Measurements from ENCODE around the gene KRT20.
"Not testable (repeated sequence)": the region's sequence is repeated elsewhere in the genome, so short reads cannot be mapped to it uniquely, and the experiment has no call there.

The KRT20 gene, protein sequence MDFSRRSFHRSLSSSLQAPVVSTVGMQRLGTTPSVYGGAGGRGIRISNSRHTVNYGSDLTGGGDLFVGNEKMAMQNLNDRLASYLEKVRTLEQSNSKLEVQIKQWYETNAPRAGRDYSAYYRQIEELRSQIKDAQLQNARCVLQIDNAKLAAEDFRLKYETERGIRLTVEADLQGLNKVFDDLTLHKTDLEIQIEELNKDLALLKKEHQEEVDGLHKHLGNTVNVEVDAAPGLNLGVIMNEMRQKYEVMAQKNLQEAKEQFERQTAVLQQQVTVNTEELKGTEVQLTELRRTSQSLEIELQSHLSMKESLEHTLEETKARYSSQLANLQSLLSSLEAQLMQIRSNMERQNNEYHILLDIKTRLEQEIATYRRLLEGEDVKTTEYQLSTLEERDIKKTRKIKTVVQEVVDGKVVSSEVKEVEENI
- total RNA-seq, result 0 reads per million in 4 donors

DNA sequence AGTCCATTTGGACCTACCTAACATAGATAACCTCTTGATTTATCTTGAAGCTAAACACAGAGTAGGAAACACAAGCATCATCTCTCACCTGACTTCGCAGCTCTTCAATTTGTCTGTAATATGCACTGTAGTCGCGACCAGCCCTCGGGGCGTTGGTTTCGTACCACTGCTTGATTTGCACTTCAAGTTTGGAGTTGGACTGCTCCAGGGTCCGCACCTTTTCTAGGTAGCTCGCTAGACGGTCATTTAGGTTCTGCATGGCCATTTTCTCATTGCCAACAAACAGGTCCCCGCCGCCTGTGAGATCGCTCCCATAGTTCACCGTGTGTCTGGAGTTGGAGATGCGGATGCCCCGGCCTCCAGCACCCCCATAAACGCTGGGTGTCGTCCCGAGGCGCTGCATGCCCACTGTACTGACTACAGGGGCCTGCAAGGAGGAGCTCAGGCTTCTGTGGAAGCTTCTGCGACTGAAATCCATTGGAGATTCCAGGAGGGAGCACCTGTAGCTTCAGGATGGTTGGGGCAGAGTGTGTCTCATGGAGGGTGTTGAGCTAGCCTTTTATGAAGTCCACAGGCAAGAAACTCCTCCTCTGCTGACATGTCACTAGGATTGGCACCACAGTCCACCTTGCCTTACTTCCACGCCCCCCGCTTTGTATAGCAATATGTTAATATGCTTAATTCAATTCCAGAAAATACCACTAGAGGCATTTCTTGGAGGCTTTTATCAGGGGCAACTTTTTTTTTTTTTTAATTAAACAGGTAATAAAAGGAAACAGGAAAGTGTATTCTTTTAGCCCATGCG is at the start of gene KRT20:
Gene KRT20 (minus strand): TSS at position 535 of the 805 bp plus-strand sequence. CDS start 57 bp downstream, at position 478.
- DNase-seq, result no peak

DNA sequence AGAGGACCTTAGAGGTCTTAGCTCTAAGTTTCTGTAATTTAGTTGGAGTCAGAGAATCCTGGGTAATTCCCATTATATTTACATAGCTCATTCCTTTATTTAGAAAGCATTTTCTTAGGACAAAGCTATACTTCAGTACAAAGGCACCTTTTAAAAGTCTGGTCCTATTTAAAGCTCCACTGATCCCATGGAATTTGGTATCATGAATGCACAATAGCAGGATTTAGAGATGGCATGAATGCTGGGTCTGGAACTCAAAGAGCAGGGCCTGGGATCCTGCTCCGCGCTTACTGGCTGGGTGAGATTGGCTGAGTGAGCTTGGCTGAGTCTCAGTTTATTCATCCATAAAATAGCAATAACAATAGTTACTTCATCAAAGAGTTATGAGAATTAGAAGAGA is 47.6 kb upstream of the KRT20 start:
- no peak for DNase-seq

- no peak for DNase-seq
Observed at GRCh38 chr17:40931311-40931710, 46.3 kb upstream of the KRT20 start.

GRCh38 chr17:40926341-40926740 is 41.3 kb upstream of the KRT20 start:
- DNase-seq, result no peak

- no peak for DNase-seq
Observed at GRCh38 chr17:40922239-40922638, 37.2 kb upstream of the KRT20 start.

- no peak for DNase-seq
Observed at GRCh38 chr17:40921026-40921425, 36.0 kb upstream of the KRT20 start.

DNA sequence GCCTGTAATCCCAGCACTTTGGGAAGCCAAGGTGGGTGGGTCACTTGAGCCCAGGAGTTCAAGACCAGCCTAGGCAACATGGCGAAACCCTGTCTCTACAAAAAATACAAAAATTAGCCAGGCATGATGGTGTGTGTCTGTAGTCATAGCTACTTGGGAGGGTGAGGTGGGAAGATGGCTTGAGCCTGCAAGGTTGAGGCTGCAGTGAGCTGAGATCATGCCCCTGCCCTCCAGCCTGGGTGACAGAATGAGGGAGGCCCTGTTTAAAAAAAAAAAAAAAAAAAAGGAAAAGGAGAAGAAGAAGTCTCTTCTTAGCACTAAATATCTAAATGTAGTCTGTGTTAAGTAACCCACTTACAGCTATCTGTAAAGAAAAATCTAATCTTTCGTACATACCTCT is 32.1 kb upstream of the KRT20 start:
- not testable (repeated sequence) for DNase-seq

GRCh38 chr17:40916366-40916765 is 31.3 kb upstream of the KRT20 start:
- DNase-seq, result no peak

DNA sequence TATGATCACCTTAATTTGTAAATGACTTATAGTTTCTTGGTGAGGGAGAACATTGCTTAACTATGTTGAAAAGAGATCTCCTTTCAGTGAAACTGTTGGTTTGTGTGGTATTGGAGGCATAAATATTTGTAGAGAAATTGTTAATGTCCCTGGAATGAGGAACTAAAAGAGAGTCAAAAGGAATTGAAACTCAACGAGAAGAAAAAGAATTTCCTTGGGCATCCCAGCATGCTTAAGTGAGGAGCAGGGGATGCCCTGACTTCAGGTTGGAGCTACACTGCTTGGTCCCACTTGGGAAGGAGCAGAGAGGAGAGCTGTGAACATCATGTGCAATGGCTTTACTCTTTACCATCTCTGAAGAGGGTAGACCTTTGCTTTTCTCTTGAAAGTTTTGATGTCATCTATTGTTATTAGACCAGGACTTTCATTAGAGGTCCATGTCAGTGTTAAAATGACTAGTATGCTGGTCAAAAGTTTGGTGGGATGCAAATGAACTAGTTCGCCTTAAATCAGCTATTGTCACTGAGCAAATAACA is 30.7 kb upstream of the KRT20 start:
- no peak for DNase-seq

DNA sequence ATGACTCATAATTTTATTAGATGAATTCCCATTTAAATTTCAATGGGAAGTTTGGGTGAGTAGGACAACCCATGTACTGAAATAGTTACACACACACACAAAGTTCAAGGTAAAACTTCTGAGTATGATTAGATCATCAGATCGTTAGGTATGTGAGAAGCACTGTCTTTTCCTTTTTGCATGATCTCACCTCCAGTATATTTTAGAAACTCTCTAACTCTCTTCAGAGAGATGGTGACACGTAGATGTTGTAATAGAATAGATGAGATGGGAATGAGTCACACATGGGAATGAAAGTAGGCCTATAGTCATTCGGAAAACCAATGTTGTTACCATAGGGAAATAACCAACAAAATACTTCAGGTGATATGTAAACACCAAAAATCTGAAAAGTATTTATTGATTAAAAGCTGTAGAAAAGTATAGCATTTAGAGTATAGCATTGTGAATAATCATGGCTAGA is 30.2 kb upstream of the KRT20 start:
- DNase-seq, result peak in 1 of 5 donors; percentile 17

- DNase-seq, result no peak
Observed at GRCh38 chr17:40914075-40914855, 29.2 kb upstream of the KRT20 start.

DNA sequence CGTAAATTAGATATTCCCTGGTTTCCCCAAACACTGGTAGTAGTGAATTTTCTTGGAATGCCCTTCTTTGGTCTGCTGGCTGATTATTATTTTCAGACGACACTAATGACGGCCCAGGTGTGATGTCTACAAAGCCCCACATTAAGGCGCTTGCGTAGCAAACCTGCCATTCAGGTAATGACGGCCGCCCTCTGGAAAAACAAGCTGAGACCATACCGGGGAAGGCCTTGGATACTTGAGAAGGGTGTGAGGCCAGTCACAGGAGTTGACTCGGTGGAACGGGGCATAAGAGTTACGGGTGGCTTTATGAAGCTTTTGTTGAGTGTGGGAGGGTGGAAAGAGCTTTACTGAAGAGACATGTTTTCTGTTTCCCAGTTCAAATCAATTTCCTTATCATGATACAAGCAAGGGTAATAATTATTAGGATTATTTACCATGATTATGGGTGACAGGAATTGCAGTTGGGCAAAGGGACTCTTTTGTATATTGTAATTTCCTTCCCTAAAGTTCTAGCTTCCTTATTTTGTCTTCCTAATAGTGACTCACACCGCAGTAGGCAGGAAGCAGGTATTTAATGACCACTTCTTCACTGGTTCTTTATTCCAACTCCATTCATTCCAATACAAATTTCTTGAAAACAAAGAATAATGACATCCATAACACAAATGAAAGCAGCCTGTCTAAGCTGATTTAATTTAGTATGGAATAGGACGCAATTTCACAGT is 27.6 kb upstream of the KRT20 start:
- DNase-seq, result no peak

DNA sequence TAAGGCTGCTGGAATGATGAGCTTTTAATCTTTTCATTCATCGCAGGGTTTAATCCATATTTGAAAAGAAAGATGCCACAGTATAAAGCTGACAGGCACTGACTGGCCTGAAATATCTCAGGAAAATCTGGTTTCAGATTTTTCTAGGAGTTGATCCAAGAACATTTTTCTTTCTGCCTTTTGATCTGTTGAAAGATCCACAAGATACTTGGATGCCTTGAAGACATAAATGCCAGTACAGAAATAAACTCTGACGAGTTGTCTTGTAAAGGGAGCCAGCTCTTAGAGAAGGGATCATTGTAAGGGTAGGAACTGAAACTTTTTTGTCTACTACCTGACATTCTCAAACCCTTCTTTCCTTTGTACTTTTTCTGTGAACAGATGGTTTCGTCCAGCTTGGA is 25.4 kb upstream of the KRT20 start:
- DNase-seq, result no peak

DNA sequence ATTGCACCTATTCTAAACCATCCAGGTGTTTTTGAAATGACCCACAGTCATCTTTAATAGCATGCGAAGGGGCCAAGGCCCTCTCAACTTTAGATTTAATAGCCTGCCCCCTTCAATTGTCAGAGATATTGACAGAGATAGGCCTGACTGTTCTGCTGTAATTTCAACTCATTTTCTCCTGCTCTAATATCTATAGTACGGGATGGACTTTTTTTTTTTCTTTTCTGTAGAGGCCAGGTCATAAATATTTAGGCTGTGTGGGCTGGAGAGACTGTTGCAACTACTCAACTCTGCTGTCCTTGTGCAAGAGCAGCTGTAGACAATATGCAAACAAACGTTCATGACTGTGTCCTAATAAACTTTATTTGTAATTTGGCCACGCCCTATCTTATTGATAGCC is 24.7 kb upstream of the KRT20 start:
- DNase-seq, result no peak

DNA sequence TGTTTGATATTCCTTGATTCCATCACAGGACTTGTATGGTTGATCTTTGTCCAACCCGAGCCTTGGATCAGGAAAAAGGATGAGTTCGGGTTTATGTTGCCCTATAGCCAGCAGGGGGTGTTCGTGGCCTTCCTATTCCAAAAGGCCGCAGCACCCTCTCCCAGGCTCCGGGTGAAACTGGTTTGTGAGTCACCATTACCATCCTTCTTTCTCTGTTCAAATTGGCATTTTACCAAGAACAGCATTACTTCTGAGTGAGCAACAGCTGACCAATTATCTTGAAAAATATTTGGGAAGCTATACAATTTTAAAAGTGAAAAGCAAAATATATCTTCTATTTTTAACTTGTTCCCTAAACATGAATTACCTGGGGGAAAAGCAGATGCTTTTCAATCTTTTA is 24.3 kb upstream of the KRT20 start:
- DNase-seq, result peak; percentile 37 to 58 (median 45)

DNA sequence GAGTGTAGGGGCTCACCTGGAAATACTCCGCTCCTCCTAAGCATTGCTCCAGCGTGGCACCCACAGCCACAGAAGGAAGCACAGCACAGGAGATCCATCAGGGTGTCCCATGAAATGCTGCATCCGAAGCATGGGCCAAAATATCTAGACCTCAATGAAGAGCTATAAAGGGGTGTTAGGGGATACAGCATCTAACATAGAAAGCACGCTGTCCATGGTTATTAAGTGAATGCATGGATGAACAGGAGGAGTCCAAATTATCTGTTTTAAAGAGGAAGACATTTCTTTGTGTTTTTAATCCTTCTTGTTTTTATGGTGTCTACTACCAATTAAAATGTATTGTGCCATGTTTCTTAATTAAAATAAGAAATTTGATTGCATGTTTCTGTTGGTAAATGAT is 21.6 kb upstream of the KRT20 start:
- no peak for DNase-seq

- no peak for DNase-seq
Observed at GRCh38 chr17:40905370-40905769, 20.3 kb upstream of the KRT20 start.

- DNase-seq, result no peak
Observed at GRCh38 chr17:40903129-40903847, 18.2 kb upstream of the KRT20 start.

DNA sequence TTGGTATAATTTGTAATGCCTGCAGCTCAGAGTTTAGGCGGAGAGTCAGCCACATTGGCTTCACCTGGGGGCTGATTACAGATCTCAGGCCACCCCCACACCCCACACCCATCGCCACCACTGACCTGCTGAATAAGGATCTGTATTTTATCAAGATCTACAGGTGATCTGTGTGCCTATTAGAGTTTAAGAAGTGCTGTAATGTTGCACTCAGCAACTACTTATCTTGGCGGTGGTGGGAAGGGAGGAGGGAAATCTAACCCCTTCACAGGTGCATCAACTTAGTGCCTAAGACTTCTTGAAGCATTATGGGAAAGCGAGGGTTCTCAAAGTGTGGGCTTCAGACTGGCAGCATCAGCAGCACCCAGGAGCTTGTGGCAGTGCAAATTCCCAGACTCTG is 17.5 kb upstream of the KRT20 start:
- DNase-seq, result no peak

- DNase-seq, result no peak
Observed at GRCh38 chr17:40901981-40902474, 17.0 kb upstream of the KRT20 start.

GRCh38 chr17:40900809-40901356 is 15.8 kb upstream of the KRT20 start:
- no peak for DNase-seq

Measured in T-helper 1 cell (primary cell).